Skeletal muscle satellite cell (primary cell): ENCODE measurements around the gene CACNB4.

ENCODE experiments used
- H3K27me3 ChIP-seq: 2 replicates; pipeline ENCODE4 v1.7.0; 2013; ENCODE audit warnings: low read length; ENCODE audit not compliant: control insufficient read depth, insufficient read depth
- H3K36me3 ChIP-seq: 2 replicates; pipeline ENCODE4 v1.7.0; 2013; ENCODE audit warnings: mild to moderate bottlenecking, control low read depth, low read length; ENCODE audit not compliant: insufficient read depth
- H3K4me1 ChIP-seq: 2 replicates; pipeline ENCODE4 v1.7.0; 2013; ENCODE audit warnings: low read length; ENCODE audit not compliant: control insufficient read depth, insufficient read depth
- H3K4me2 ChIP-seq: 2 replicates; pipeline ENCODE4 v1.7.0; 2013; ENCODE audit warnings: mild to moderate bottlenecking, low read length
- H3K4me3 ChIP-seq: 2 replicates; pipeline ENCODE4 v1.7.0; 2013; ENCODE audit warnings: low read length
- H3K9ac ChIP-seq: 2 replicates; pipeline ENCODE4 v1.7.0; 2013; ENCODE audit warnings: mild to moderate bottlenecking, low read depth, low read length, moderate library complexity
- H3K9me3 ChIP-seq: replicated peaks from 2 replicates; pipeline ENCODE4 v1.7.0; 2013; ENCODE audit warnings: mild to moderate bottlenecking, control low read depth, low read length

CACNB4 gene

GRCh38 chr2:152086231-152086630 lies 12.6 kb downstream of the CACNB4 start:
- Histone ChIP-seq H3K4me2 (no peak overlapping the region), H3K4me1 (no peaks in the 10 kb centered on the region), H3K27me3 (peaks cover 47% of the 10 kb centered on the region), H3K4me3 (no peak overlapping the region), H3K9ac (no peak overlapping the region), H3K9me3 (no peaks in the 10 kb centered on the region), H3K36me3 (no peaks in the 10 kb centered on the region)

GRCh38 chr2:152084076-152084475 lies 14.8 kb downstream of the CACNB4 start:
- Histone ChIP-seq H3K9me3 (no peaks in the 10 kb centered on the region), H3K4me2 (no peak overlapping the region), H3K27me3 (peaks cover 32% of the 10 kb centered on the region), H3K36me3 (no peaks in the 10 kb centered on the region), H3K9ac (no peak overlapping the region), H3K4me3 (no peak overlapping the region), H3K4me1 (no peaks in the 10 kb centered on the region)

GRCh38 chr2:152083202-152083875 lies 15.5 kb downstream of the CACNB4 start:
- Histone ChIP-seq H3K9me3 (no peaks in the 10 kb centered on the region), H3K4me3 (no peak overlapping the region), H3K9ac (no peak overlapping the region), H3K4me2 (no peak overlapping the region), H3K27me3 (peaks cover 31% of the 10 kb centered on the region), H3K4me1 (no peaks in the 10 kb centered on the region), H3K36me3 (no peaks in the 10 kb centered on the region)

- Histone ChIP-seq H3K4me2 (no peak overlapping the region), H3K27me3 (peaks cover 33% of the 10 kb centered on the region), H3K4me3 (no peak overlapping the region), H3K9ac (no peak overlapping the region), H3K4me1 (no peaks in the 10 kb centered on the region), H3K9me3 (no peaks in the 10 kb centered on the region), H3K36me3 (no peaks in the 10 kb centered on the region)
These were observed 20.2 kb downstream of the CACNB4 start for GRCh38 chr2:152078662-152079061.

- Histone ChIP-seq H3K4me1 (no peaks in the 10 kb centered on the region), H3K36me3 (no peaks in the 10 kb centered on the region), H3K4me3 (no peak overlapping the region), H3K9me3 (no peaks in the 10 kb centered on the region), H3K9ac (no peak overlapping the region), H3K4me2 (no peak overlapping the region), H3K27me3 (peaks cover 33% of the 10 kb centered on the region)
These were observed 20.8 kb downstream of the CACNB4 start for GRCh38 chr2:152078023-152078422.

- Histone ChIP-seq H3K9ac (no peak overlapping the region), H3K9me3 (no peaks in the 10 kb centered on the region), H3K4me2 (no peak overlapping the region), H3K4me3 (no peak overlapping the region), H3K4me1 (no peaks in the 10 kb centered on the region), H3K36me3 (no peaks in the 10 kb centered on the region), H3K27me3 (peaks cover 32% of the 10 kb centered on the region)
These were observed 23.3 kb downstream of the CACNB4 start for GRCh38 chr2:152075461-152076050.

GRCh38 chr2:152072011-152072410 lies 26.8 kb downstream of the CACNB4 start:
- Histone ChIP-seq H3K9me3 (no peaks in the 10 kb centered on the region), H3K27me3 (peaks cover 47% of the 10 kb centered on the region), H3K36me3 (no peaks in the 10 kb centered on the region), H3K4me3 (no peak overlapping the region), H3K4me2 (no peak overlapping the region), H3K4me1 (no peaks in the 10 kb centered on the region), H3K9ac (no peak overlapping the region)

- Histone ChIP-seq H3K9ac (no peak overlapping the region), H3K27me3 (peaks cover 47% of the 10 kb centered on the region), H3K9me3 (no peaks in the 10 kb centered on the region), H3K36me3 (no peaks in the 10 kb centered on the region), H3K4me3 (no peak overlapping the region), H3K4me1 (no peaks in the 10 kb centered on the region), H3K4me2 (no peak overlapping the region)
These were observed 27.3 kb downstream of the CACNB4 start for GRCh38 chr2:152071518-152071917.

- no peaks in the 10 kb centered on the region for H3K36me3 ChIP-seq
- no peaks in the 10 kb centered on the region for H3K9me3 ChIP-seq
- peaks cover 47% of the 10 kb centered on the region for H3K27me3 ChIP-seq
- no peak overlapping the region for H3K9ac ChIP-seq
- H3K4me1 ChIP-seq: no peaks in the 10 kb centered on the region
- H3K4me2 ChIP-seq: no peak overlapping the region
- H3K4me3 ChIP-seq: no peak overlapping the region
These were observed 27.8 kb downstream of the CACNB4 start for GRCh38 chr2:152071092-152071491.

GRCh38 chr2:152068226-152068625 lies 30.6 kb downstream of the CACNB4 start:
- Histone ChIP-seq H3K27me3 (peaks cover 57% of the 10 kb centered on the region), H3K4me1 (no peaks in the 10 kb centered on the region), H3K4me3 (no peak overlapping the region), H3K4me2 (no peak overlapping the region), H3K9ac (no peak overlapping the region), H3K36me3 (no peaks in the 10 kb centered on the region), H3K9me3 (no peaks in the 10 kb centered on the region)

- H3K36me3 ChIP-seq: no peaks in the 10 kb centered on the region
- H3K4me2 ChIP-seq: no peak overlapping the region
- no peaks in the 10 kb centered on the region for H3K9me3 ChIP-seq
- peaks cover 3% of the 10 kb centered on the region for H3K4me1 ChIP-seq
- no peak overlapping the region for H3K9ac ChIP-seq
- H3K4me3 ChIP-seq: no peak overlapping the region
- peaks cover 59% of the 10 kb centered on the region for H3K27me3 ChIP-seq
These were observed 31.0 kb downstream of the CACNB4 start for GRCh38 chr2:152067823-152068222.

GRCh38 chr2:152065945-152066344 lies 32.9 kb downstream of the CACNB4 start:
- Histone ChIP-seq H3K36me3 (no peaks in the 10 kb centered on the region), H3K27me3 (peaks cover 67% of the 10 kb centered on the region), H3K4me2 (no peak overlapping the region), H3K4me3 (no peak overlapping the region), H3K9ac (no peak overlapping the region), H3K4me1 (peaks cover 9% of the 10 kb centered on the region), H3K9me3 (no peaks in the 10 kb centered on the region)
